Stimulated activated CD8-positive, alpha-beta memory T cell treated with anti-CD3 and anti-CD28 coated beads, Interleukin-15, amount 100 ng/mL, for 4 hours (primary cell): ENCODE results near the gene ZNF581.

Experiments used
- DNase-seq, 2 donors: peaks; one replicate each; pipeline ENCODE4 v3.0.0-alpha.2; 2020; ENCODE audit warnings: low read depth in 2 of 2

Gene ZNF581

DNA sequence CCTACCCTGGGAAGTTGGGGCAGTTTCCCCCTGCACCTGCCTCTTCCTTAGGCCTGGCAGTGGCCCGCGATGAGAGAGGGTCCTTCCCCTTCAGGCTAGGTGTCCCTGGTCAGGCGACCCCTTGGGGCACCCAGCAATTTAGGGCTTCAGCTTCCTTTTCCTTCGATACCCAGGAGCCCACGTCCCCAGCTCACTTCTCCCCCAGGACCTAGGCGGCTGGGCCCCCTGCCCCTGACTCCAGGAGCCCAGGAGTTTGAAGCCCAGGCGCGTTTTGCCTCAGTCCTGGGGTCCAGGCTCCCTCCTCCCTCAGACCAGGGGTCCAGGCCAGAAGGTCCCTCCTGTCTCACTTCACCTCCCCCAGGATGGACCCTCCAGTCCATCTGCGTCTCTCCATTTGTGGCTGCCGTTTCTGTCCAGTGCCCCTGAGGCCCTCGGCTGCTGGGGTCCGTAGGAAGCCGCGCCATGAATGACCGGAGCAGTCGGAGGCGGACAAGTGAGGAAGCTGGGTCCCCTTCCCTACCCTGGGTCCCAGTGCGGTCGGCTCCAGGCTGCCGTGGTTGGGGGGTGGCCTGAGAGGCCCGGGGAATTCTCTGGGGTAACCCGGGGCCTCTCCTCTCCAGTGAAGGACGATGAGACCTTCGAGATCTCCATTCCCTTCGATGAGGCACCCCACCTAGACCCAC, 5.3 kb downstream of the ZNF581 start:
- DNase-seq: no peak

DNA sequence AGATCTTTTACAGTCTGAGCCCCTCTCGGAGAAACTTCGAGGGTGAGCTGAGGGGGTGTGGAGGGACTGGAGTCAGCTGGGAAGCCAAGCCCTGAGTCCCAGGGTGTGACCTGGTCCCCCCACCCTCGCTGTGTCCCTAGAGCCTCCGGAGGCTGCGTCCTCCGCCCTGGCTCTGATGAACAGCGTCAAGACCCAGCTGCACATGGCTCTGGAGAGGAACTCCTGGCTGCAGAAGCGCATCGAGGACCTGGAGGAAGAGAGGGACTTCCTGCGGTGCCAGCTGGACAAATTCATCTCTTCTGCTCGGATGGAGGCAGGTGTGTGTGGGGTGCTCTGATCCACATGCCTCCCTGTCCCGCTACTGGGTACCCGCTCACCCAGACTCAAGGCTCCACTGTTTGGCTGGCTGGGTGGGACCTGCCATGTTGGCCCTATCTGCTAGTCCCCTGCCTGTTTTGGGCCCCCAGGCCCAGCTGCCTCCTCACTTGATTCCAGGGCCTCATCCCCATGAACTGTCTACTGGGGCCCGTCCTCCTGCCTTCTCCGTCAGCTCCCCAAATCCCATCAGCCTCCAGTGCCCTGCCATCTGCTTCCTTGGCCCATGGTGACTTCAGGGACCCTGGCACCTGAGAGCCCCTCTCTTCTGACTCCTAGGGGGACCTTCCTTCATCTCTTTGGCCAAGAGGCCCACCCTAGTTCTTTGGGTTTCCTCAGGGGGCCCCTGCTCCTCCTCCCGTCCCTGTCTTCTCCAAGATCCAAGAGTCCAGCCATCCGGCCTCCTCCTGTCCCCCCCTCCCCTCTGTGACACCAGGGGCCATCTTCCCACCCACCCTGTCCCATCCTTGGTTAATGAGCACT, 6.0 kb downstream of the ZNF581 start:
- no peak for DNase-seq

DNA sequence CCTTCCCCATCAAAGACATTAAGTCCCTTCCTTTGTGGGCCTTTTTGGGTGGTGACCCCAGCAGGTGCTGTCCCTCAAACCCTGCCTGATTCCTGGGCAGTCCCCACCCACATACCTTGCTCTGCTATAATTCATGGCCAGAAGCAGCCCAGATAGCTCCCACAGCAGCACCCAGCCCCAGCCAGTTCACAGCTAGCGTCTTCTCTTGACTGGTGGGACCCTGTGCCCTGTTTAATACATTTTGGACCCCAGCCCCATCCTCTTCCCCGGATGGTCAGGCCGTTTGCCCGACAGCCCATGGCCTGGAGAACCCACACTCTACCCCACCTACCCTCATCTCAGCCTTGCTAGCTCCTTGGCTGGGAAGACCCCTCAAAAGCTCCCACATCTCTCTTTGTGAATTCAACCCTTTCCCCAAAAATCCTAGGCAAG, 6.7 kb downstream of the ZNF581 start:
- DNase-seq: no peak

DNA sequence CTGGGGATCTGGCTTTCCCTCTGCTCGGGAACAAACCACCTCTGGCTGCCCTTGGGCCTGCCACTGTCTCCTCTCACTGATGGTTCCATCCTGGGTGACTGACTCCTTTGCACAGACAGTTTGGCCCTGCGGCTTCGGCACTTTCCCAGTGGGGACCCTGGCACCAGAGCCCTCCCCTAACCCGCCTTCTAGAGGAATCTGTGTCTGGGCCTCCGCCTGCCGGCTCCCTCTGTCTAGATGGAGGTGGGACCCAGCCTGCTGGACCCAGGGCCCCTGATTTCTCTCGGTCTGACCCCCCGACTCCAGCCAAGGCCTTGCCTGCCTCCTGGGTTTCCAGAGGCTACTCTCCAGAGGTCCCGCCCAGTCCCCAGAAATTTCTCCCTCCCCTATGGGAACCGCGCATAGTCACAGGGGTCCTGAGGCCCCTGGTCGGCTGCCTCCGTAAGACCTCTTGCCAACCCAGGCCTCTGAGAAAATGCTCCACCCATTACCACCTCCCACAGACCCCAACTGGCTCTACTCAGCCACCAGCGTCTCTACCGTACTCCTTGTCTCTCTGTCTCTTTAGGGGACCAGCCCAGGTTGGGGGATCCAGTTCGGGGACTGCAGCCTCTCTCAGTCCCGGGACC, 7.3 kb downstream of the ZNF581 start:
- DNase-seq: no peak

DNA sequence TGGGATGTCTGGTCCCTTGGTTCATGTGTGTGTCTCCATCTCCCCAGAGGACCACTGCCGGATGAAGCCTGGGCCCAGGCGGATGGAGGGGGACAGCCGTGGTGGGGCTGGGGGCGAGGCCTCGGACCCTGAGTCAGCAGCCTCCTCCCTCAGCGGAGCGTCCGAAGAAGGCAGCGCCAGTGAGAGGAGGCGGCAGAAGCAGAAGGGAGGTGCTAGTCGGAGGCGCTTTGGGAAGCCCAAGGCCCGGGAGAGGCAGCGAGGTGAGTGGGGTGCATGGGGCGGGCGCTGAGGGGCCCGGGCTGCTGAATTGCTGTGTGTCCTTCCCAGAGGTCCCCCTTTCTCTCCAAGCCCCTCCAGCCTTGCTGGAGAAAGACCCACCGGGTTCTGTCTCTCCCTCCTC, 7.8 kb downstream of the ZNF581 start:
- no peak for DNase-seq

DNA sequence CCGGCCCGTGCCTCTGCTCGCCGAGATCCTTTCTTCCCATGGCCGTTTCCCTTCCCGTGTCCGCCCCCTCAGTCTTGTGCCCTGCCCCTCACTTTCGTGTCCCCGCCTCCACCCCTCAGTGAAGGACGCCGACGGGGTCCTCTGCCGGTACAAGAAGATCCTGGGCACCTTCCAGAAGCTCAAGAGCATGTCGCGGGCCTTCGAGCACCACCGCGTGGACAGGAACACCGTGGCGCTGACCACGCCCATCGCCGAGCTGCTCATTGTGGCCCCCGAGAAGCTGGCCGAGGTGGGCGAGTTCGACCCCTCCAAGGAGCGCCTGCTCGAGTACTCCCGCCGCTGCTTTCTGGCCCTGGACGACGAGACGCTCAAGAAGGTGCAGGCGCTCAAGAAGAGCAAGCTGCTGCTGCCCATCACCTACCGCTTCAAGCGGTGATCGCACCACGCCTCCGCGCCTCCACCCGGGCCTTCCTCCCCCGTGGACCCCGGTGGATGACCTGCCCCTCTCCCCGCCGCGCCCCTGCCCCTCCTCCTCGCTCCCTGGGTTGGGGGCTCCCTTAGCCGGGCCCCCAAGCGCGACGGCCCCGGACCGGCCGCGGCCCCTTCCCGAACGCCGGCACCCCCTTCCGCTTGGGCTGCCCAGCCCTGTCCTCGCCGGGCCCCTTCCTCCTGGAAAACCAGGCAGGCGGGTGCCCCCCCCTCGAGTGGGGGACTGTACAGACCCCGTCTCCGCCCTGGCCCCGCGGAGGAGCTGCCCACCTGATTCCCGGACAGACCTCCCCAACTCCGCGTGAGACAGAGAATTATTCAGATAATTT, 9.1 kb downstream of the ZNF581 start:
- DNase-seq: no peak

DNA sequence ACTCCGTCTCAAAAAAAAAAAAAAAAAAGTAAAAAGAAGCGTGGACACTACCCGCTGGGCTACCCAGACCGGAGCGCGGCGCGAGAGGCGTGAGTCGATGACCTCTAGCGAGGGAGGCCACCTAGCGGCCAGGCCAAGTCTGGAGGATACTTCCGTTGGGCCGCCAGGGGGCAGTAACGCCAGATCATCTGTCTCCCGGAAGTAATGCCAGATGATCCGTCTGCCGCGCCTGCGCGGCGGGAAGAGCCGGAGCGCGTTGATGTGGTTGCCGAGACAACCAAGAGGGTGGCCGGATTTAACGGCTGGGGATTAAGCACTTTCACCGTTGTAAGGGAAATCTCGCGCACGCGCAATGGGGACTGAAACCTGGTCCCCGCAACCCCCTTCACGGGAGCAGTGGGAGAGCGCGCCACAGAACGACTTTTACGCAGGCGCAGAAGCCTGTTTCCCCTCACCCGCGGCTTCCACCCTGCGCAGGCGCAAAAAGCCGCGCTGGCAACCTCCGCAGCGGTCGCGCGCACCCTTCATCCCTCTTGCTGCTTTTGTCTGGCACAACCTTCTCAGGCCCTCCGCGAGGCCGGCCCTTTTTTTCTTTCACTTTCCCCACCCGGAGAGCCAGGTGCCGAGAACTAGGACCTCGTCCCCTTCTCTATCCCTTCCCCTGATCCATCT, 10.3 kb downstream of the ZNF581 start:
- DNase-seq: peak; percentile 98 to 99

DNA sequence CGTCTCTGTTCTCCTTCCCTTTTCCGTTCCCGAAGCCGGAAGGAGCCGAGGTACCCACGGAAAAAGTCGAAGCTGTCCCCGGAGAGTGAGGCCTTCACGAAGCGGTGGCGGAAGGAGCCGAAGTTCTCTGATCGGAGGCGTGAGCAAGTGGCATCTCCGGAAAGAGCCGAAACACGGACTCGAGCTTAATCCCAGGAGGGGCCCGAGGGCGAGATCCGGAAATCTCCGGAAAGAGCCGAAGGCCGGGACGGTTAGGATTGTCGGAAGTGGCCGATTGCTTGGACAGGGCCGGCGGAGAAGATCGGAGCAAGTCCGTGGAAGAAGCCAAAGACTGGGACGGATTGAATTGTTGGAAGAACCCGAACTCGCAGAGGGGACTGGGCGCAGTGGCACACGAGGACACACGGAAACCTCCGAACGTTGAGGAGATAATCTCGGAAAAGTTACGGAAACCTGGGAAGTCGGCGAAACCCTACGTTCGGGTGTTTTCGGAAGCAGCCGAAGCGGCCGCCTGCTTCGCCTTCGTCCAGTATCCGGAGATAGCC, 10.9 kb downstream of the ZNF581 start:
- peak; percentile 95 to 97 for DNase-seq

DNA sequence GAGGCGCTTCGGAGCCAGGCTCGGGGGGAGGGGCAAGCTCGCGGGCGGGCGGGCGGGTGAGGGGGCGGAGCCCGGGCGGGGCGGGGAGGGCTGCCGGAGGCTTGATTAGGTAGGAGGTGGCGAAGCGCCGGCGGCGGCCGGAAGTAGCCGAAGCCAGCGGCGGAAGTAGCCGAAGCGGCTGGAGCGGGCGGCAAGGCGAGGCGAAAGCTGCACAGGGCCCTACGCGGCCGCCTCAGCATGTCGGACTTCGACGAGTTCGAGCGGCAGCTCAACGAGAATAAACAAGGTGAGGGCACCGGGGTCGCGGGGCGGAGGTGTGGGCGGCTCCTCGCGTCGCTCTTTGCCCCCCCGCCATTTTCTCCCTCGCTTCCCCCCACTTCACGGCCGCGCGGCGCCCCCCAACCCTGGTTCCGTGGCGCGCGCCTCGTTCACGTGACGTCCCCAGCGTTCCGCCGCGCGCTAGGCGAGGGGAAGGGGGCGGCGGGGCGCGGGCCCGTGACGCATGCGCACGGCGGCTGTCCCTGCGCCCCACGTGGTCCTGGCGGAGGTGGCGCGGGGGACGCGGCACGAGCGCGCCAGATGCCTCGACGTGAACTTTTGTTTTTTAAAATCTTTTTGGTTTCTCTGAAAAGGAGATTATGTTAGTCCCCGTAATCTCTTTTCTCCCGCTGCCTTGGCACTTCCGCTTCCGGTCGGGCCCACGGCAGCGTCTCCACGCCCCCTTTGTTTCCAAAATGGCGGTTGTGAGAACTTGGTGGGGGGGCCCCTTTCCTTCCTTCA, 11.6 kb downstream of the ZNF581 start, which contains the start of gene U2AF2:
Gene U2AF2, plus strand, starts transcription at position 168 of the 780 bp plus-strand sequence. Its CDS starts 70 bp downstream, at position 238.
- DNase-seq: peak; percentile 90

DNA sequence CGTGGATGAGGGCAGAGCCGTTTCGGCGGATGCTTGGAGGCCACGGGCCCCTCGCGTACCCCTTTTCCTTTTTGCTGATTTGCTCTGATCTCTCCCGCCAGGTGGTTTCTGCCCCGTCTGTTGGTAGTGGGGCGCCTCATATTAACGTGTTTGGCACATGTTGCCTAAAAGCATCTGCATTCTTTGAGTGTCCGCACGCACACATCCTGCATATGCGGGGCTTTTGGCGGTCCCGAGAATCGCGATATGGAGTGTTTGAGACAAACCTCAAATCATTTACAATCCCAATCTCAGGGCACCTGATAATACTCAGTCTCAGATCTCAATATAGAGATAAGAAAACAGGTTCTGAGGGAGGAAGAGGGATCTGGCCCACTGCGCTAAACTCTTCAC, 12.2 kb downstream of the ZNF581 start:
- no peak for DNase-seq

DNA sequence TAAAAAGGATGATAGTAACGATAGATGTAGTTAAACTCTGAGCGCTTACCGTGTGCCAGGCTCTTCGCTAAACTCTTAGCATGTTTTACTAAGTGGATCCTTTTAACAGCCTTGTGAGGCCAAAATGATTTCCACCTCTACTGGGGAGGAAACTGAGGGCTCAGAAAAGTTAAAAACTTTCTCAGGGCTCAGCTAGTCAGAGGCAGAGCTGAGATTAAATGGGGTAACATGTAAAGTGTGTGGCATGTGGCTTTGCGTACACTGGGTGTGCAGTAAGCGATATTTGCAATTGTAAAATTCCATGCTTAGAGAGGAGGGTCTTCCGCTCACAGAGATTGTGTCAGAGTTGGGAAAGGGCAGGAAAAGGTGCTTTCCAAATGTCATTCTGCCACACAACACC, 13.1 kb downstream of the ZNF581 start:
- DNase-seq: no peak

DNA sequence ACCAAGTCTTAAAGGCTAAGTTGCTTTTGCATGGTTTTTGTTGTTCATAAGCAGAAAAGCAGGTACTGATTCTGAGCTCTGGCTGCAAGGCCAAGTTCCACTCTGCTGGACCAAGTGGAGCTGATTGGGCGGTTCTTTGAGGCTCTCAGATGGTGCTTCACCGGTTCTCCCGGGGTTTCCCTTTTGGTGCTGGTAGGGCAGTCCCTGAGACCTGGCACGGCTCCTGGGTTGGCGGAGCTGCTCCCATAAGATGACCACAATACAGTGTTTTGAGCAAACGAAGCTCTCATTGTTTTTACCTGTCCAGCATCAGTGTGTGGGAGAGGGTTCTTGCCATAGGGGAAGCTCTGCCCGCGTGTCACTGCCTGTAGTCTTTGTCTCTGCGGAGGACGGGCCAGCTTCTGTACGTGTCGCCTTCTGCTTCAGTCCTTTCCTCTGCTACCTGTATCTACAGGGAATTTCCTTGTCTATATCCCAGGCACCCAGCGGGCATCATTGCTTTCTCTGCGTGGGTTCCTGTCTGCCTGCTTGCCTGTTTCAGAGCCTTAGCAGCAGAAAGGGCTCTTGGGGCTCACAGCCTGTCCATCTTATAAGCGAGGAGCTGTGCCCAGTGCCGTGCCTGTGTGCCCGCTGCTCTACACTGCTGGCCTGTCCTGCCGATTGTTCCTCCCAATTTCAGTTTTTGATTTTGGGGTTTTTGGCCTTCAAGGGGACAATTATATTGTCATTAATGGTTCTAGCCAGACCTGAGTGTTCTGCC, 13.7 kb downstream of the ZNF581 start:
- DNase-seq: no peak

DNA sequence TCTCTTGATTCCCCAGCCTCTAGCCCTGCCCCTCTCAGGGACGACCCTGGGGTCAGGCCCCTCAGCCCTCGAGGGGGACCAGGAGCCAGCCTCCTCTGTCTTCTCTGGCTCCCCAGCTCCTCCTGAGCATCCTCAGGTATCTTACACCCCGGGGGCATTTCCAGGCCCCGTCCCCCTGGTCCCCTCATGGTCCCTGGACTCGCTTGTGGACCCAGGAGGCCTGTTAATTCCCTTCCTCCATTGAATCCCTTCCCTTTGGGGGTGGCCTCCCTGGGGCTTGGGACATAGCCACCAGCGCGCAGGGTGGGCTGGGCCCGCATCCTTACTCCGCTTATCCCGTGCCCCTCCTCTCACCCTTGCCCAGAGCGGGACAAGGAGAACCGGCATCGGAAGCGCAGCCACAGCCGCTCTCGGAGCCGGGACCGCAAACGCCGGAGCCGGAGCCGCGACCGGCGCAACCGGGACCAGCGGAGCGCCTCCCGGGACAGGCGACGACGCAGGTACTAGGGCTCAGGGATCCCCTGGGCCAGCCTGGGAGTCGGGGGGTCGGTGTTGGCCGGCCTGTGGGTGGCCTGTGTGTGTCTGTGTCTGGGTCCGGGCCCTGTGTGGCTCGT, 15.5 kb downstream of the ZNF581 start:
- DNase-seq: no peak

DNA sequence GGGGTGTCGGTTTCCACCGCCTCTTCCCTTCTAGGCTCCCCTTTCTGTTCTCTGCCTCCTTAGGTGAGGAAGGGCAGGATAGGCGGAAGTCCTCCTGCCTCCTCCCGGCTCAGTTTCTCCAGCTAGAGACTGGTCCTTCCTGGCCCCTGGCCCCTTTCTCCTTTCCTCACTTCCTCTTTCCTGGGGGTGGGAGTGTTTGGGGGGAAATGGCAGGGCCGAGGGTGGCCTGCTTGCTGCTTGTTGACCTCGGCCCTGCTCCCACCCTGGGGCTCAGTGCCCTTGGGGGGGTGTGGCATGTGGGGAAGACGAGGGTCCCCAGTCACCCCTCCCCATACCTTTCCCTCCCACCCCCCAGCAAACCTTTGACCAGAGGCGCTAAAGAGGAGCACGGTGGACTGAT, 16.4 kb downstream of the ZNF581 start:
- no peak for DNase-seq

DNA sequence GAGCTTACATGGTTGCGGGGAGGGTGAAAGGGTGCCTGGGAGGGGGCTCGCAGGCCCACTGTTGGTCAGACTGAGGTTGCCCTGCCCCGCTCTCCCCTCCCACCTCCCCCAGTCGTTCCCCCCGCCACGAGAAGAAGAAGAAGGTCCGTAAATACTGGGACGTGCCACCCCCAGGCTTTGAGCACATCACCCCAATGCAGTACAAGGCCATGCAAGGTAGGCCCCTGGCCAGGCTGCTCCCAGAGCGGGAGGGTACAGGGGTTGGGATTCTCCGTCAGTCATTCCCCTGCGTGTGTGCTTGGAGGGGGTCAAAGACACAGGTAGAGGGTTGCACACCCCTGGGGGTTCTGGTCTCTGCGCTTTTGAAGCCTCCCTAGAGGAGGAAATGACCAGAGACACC, 17.0 kb downstream of the ZNF581 start:
- DNase-seq: no peak

DNA sequence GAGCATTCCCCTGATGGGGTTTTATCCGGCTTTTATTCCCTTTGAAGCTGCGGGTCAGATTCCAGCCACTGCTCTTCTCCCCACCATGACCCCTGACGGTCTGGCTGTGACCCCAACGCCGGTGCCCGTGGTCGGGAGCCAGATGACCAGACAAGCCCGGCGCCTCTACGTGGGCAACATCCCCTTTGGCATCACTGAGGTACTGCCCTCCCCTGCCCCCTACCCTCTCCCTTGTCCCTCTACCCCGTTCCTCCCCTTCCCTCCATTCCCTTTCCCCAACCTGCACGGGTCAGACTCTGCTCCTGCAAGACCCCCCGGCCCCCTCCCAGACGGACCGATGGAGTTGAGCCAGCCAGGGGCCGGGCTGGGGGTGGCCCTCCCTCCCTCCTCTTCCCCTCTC, 17.5 kb downstream of the ZNF581 start:
- no peak for DNase-seq

DNA sequence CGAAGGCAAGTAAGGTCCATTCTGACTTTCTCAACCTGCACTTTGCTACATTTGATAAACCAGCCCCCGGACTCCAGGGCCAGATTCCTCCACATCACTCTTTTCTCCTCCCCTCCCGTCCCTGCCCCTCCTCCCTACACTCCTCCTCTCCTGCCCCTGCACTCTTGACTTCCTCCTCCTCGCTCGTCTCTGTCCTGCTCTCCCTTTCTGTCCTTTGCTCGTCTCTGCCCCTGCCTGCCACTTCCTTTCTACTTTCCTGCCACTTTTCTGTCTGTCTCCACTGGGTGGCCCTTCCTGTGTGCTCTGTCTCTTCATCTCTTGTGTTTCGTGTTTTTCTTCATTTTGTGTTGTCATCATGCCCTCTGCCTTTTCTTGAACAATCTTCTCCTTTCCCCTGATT, 18.4 kb downstream of the ZNF581 start:
- no peak for DNase-seq

DNA sequence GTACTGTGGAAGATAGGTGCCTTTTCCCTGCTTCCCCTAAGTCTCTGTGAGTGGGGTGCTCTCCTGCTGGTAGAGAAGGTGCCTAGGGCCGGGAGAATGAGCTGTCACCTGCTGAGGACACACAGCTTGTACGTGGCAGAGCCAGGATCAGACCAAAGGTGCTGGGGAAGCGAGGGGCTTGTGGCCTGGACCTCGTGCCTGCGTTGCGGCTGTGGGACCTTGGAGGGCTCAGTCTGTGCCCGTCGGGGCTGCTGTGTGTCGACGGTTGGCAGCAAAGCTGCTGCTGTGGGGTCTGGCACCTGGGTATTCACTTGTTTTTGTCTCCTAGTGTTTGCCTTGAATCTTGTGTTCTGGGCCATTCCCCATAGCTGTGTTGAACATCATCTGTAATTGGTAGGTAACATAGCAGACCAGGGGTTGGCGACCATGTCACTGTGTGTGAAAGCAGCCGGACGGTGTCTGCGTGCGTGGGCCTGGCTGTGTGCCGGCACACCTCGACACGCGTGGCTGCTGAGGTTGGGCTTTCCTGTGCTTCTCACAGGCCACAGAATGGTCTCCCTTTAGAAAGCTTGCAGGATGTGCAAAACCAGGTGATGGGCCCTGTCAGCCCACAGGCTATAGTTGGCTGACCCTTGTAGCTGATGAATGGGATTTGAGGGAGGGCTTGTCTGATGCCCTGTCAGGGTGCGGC, 20.5 kb downstream of the ZNF581 start:
- DNase-seq: no peak
